ENCODE results near the gene FBLN1.

GRCh38 chr22:45649809-45650208, 147.1 kb downstream of the FBLN1 start:
- TF ChIP-seq POLR2A (IDR thresholded peaks at IDR 0.05; ENCODE audit: low read depth, low read length) (no peak), SPI1 (IDR thresholded peaks at IDR 0.05; ENCODE audit: low read depth, low read length) (no peak), TAF1 (IDR thresholded peaks at IDR 0.05; ENCODE audit: low read depth, low read length) (no peak)

Data from GM12891 (cell line).